NCI-H1694 (cell line): ENCODE results near the gene TSPAN3.

Experiments used
- DNase-seq: peaks from one replicate; lab custom pipeline; 2025; lab: John Stamatoyannopoulos, UW

Gene TSPAN3

GRCh38 chr15:77009646-77010311 is 61.1 kb downstream of the TSPAN3 start:
- DNase-seq = no peak

DNA sequence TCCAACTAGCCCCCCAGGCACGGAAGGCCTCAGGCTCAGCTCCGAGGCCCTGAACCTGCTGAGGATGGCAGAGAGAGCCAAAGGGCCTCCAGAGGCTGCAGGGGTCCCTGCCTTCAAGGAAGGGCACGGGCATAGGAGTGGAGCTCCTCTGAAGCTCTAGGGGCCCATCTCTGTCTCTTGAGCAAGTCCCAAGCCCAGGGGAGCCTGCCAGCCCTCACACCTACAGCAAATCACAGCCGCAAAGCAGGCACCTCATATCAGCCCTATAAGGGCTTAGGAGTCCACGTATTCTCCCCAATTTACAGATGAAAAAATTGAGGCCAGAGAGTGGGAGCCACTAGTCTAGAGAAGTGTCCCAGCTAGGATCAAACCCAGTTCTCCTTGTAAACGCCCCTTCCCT is 61.7 kb downstream of the TSPAN3 start:
- no peak for DNase-seq

- DNase-seq = no peak
These were observed 66.7 kb downstream of the TSPAN3 start for GRCh38 chr15:77004189-77004588.

GRCh38 chr15:77002954-77003912 is 67.7 kb downstream of the TSPAN3 start:
- DNase-seq = no peak

DNA sequence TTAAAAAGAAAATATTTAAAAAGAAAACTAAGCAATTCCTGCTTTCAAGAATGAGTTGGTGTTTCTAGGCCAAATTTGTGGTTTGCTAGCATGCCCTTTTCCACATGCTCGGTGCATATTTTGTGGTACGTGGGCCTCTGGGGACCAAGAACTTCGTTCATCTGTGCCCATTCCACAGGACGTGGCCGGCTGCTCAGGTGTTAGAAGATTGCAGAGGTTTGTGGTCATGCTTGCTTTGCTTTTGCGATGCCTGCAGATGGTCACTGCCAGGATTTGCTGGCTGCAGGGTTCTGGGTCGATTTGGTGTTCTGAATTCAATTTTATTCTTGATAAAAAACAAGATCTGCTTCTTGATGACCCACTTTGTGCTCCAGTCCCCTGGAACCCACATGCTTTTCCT is 68.5 kb downstream of the TSPAN3 start:
- DNase-seq = no peak

- no peak for DNase-seq
These were observed 68.9 kb downstream of the TSPAN3 start for GRCh38 chr15:77001966-77002365.

- no peak for DNase-seq
These were observed 69.6 kb downstream of the TSPAN3 start for GRCh38 chr15:77001351-77001750.

- DNase-seq = no peak
These were observed 70.9 kb downstream of the TSPAN3 start for GRCh38 chr15:76999996-77000395.

DNA sequence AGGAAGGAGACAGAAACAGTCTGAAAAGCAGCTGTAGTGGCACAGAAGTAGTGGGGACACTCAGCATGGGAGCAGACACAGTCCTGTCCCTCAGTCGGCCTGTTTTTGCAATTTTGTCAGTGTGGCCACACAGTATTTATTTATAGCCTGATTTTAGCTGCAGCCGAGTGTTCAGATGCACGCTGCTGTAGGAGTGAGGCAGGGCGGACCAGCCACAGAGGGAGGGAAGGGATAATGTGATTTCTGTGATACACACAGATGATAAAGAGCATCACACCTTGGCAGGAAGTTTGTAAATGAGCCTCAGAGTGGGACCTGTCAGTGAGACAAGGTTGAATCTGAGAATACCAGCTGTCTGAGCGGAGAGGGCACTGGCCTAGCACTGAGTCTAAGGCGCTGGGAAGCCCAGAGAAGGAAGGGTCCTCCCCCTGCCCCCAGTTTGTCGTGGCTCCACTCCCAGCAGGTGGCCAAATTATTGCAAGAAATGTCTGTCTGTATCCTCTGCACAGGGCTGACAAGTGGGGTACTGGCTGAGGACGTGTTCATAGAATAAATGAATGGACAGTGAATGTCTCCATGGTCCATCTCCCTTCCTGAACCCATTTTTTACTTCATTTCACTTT is 72.1 kb downstream of the TSPAN3 start:
- DNase-seq = no peak

- DNase-seq = no peak
These were observed 74.1 kb downstream of the TSPAN3 start for GRCh38 chr15:76996526-76997401.

GRCh38 chr15:76996076-76996525 is 74.8 kb downstream of the TSPAN3 start:
- DNase-seq = no peak

- DNase-seq = no peak
These were observed 75.7 kb downstream of the TSPAN3 start, which contains the start of gene PSTPIP1 for GRCh38 chr15:76994971-76995945. TSS of gene PSTPIP1 (plus strand) at chr15:76995126. CDS start at chr15:76995574, 448 bp downstream.

DNA sequence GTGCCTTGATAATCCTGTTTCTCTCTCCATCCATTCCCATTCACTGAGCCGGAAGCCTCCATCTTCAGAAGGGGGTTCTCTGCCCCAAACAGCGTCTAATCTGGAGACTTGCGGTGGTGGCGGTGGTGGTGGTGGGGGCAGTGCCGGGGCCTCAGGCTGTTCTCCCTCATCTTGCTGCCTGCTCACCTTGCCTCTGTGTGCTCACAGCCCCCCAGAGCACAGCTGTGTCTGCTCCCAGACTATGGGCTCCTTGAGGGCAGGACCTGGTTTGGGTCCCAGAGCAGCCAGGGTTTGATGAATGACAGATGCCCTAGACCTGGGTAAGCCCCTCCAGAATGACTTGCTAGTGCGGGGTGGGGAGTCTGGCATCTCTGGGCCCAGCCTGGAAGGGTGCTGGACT is 76.4 kb downstream of the TSPAN3 start:
- no peak for DNase-seq

DNA sequence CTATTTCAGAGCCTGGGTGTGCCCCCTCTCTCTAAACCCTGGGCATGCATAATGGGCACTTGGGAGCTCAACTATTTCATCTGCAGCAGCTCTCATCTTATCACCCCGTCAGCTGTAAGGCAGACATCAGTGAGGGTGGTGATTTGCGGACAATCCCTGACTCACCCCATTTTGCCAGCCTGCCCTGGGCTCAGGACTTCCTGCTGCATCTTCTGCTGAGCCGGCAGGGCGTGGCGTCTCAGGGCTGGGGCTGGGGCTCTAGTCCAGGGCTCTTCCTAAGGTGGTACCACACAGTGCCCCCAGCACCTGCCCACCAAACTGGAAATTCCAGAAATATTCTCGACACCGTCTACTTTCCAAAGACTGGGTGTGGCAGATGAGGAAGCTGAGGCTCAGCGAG is 76.9 kb downstream of the TSPAN3 start:
- no peak for DNase-seq

GRCh38 chr15:76993114-76993725 is 77.7 kb downstream of the TSPAN3 start:
- no peak for DNase-seq

DNA sequence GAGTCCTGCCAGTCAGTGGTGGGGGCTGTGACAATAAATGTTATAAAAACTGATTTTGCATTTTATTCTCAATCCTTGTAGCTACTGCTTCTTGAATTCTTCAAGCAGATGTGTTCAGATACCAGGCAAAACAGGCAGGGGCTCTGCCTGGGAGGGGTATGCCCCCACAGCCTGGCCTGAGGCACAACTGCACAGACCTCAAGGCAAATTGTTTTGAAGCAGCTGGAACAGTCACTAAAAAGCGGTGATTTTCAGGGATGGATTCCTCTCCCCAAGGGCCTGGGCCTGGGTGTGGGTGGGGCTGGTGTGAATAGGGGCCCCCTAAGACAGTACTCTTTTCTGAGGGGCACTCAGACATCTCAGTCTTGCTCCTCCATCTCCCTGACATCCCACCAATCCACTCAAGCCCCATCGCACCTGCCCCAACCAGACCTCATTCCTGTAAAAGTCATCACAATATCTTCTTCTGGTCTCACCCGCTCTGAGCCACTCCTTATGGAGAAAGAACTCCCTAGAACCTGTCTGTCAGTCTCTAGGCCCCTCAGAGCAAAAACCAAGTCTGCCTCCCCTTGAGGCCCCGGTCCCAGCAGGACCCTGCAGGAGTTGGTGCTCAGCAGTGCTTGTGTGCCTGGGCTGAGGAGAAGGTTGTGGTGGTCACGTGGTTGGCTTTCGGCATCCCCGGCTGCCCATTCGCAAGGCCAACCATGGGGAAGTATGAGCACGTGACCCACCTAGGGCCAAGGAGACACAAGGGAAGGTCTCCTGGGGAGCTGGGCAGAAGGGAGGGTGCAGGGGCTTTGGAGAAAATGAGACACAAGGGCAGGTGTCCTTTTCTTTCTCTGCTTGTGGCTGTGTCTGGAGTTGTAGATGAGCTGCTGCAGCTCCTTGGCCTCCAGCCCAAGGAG is 78.9 kb downstream of the TSPAN3 start:
- DNase-seq = no peak
